Measurements from ENCODE around the gene PC. TPM values are rescaled to one million over a fixed set of nuclear protein-coding genes. Genes with fewer than 3 reads are reported as not detected.

Gene PC
- total and polyA plus RNA-seq, 9 of the 15 experiments (the other 6 are each of a cell fraction or from before 2014, with no cell fraction given), result 0.94 to 38.0 (median 8.7) TPM

DNA sequence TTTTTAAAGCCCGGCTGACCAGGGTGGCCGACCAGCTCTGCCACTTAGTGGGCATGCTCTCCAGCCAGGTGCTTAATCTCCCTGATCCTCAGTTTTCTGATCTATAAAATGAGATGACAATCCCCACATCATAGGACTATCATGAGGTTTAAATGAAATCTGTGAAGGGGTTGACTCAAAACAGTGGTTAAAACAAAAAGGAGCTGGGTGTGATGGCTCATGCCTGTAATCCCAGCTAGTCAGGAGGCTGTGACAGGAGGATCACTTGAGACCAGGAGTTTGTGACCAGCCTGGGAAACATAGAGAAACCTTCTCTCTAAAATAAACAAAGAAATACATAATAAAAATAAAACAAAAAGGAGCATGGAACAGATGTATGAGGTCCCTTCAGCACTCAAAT is 13.3 kb upstream of the PC start:
- no TSS peak for BruUV-seq (replicated peaks)
- Histone ChIP-seq H4K20me1 (replicated peaks; ENCODE audit: control insufficient read depth, insufficient read depth, low read length) (no peaks in the 10 kb centered on the region), H3K79me2 (ENCODE audit: control insufficient read depth, insufficient read depth, low read length) (no peaks in the 10 kb centered on the region), H3K4me2 (ENCODE audit: insufficient read depth, low read length) (no peak overlapping the region), H3K4me1 (replicated peaks in 1 of 2; ENCODE audit: control insufficient read depth in 2 of 2, insufficient read depth in 2 of 2, low read length in 2 of 2) (peaks cover 2 to 16% of the 10 kb centered on the region in 2 experiments; a peak in 4 of 5 replicates), H3K4me3 (no peak overlapping the region), H2AFZ (ENCODE audit: low read depth, low read length) (no peak overlapping the region; the same call in 1 of the 2 replicates), H3K27me3 (ENCODE audit: control insufficient read depth in 2 of 2, insufficient read depth in 2 of 2, low read length in 2 of 2) (no peaks in the 10 kb centered on the region), H3K27ac (ENCODE audit: extremely low read depth, low read depth, low read length) (no peak overlapping the region), H3K9ac (ENCODE audit: insufficient read depth in 1 of 2, low read depth in 2 of 2, low read length in 2 of 2) (peak overlapping the region in 1 of 2 experiments; percentile 65; a peak in 1 of 4 replicates), H3K9me3 (replicated peaks; ENCODE audit: control insufficient read depth, insufficient read depth, low read depth, low read length) (no peaks in the 10 kb centered on the region), H3K9me1 (ENCODE audit: control insufficient read depth, insufficient read depth, low read length) (no peaks in the 10 kb centered on the region), H3K36me3 (ENCODE audit: control insufficient read depth, insufficient read depth, low read length) (no peaks in the 10 kb centered on the region)
- FAIRE-seq (no peak), ATAC-seq (no peak), DNase-seq (ENCODE audit: extremely low read depth in 1 of 4, low spot score in 3 of 4) (no peak)
- TF ChIP-seq MBD2 (IDR thresholded peaks at IDR 0.05; ENCODE audit: borderline replicate concordance, low read depth) (no peak), SPI1 (IDR thresholded peaks at IDR 0.05; ENCODE audit: borderline replicate concordance, low read depth, low read length) (no peak), ZNF134 (CRISPR knock-in tag; conservative IDR thresholded peaks at IDR 0.05) (no peak), ARHGAP35 (IDR thresholded peaks at IDR 0.05; ENCODE audit: partially characterized antibody) (no peak), RNF2 (IDR thresholded peaks at IDR 0.05) (no peak), NFYB (IDR thresholded peaks at IDR 0.05; ENCODE audit: extremely low read depth, insufficient read length) (no peak)
- TF ChIP-seq, protein P1, sequence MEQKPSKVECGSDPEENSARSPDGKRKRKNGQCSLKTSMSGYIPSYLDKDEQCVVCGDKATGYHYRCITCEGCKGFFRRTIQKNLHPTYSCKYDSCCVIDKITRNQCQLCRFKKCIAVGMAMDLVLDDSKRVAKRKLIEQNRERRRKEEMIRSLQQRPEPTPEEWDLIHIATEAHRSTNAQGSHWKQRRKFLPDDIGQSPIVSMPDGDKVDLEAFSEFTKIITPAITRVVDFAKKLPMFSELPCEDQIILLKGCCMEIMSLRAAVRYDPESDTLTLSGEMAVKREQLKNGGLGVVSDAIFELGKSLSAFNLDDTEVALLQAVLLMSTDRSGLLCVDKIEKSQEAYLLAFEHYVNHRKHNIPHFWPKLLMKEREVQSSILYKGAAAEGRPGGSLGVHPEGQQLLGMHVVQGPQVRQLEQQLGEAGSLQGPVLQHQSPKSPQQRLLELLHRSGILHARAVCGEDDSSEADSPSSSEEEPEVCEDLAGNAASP (IDR thresholded peaks at IDR 0.05), result no peak
- intact Hi-C loops (cut with micrococcal nuclease), result no loop called here
- in situ Hi-C loops (cut with MboI), result no loop called here
- CTCF ChIA-PET (ENCODE audit: low intra/inter-chr PET ratio), result no interaction called here
- POLR2A ChIA-PET, result interaction anchor here (0.9 to 1.2 kb wide), 4 partner anchors 8 to 334 kb away, joined by 3 to 5 read pairs (median 3); no protein-coding TSS in a partner anchor
- WGBS (ENCODE audit: insufficient coverage, low coverage, missing lambda C conversion rate), result 77% methylated on average over 2 of the region's 2 CpGs
